HepG2 (cell line): ENCODE data around the gene KLB.

Experiments
- FOXA3 ChIP-seq: IDR thresholded peaks from 2 replicates; pipeline ENCODE4 v1.6.1; 2016; ENCODE audit warnings: missing genetic modification reagents, missing compliant biosample characterization
- NONO ChIP-seq, 2 experiments: fragments of 450-650 bp in 1 of 2; sonication (generic) in 1 of 2; formaldehyde crosslinking in 1 of 2; IDR thresholded peaks in 1 of 2; conservative IDR thresholded peaks in 1 of 2; 2 replicates each; pipeline versions ENCODE4 v1.6.1 to v1.8.0; 2017 to 2022; ENCODE audit warnings: mild to moderate bottlenecking in 1 of 2, missing genetic modification reagents in 1 of 2, moderate library complexity in 1 of 2
- SRSF4 ChIP-seq: fragments of 200-400 bp; formaldehyde crosslinking; IDR thresholded peaks from one replicate; pipeline ENCODE4 v1.6.1; 2018; ENCODE audit warnings: mild to moderate bottlenecking, low read depth, low read length, moderate library complexity; ENCODE audit not compliant: poor library complexity, severe bottlenecking
- TOPORS ChIP-seq: sonication (generic); formaldehyde crosslinking; IDR thresholded peaks from 2 replicates; pipeline ENCODE4 v1.8.0; 2023; ENCODE audit warnings: mild to moderate bottlenecking, missing genetic modification reagents
- ZNF607 ChIP-seq: sonication (generic); formaldehyde crosslinking; IDR thresholded peaks from 2 replicates; pipeline ENCODE4 v1.5.1; 2020; ENCODE audit warnings: missing genetic modification reagents, mild to moderate bottlenecking, borderline replicate concordance
- ZNF788 ChIP-seq: sonication (generic); formaldehyde crosslinking; IDR thresholded peaks from 2 replicates; pipeline ENCODE4 v1.5.0; 2020; ENCODE audit warnings: mild to moderate bottlenecking, missing genetic modification reagents, borderline replicate concordance
- TF ChIP-seq, protein P1 (sequence below): sonication (generic); formaldehyde crosslinking; IDR thresholded peaks from 2 replicates; pipeline ENCODE4 v1.5.0; 2020; ENCODE audit warnings: mild to moderate bottlenecking, missing genetic modification reagents, moderate library complexity
- TF ChIP-seq, protein P2 (sequence below), 2 experiments: IDR thresholded peaks; 2 replicates each; pipeline ENCODE4 v1.6.1; 2011 to 2012; ENCODE audit warnings: low read length in 2 of 2, borderline replicate concordance in 1 of 2, low read depth in 1 of 2, mild to moderate bottlenecking in 1 of 2, moderate library complexity in 1 of 2
- TF ChIP-seq, protein P3 (sequence below): sonication (generic); IDR thresholded peaks from 2 replicates; pipeline ENCODE4 v1.6.1; 2016; ENCODE audit warnings: low read depth, borderline replicate concordance
- TF ChIP-seq, protein P4 (sequence below): sonication (generic); formaldehyde crosslinking; IDR thresholded peaks from 2 replicates; pipeline ENCODE4 v1.4.0; 2020; ENCODE audit warnings: missing genetic modification reagents
- TF ChIP-seq, protein P5 (sequence below): sonication (generic); formaldehyde crosslinking; IDR thresholded peaks from 2 replicates; pipeline ENCODE4 v1.4.0; 2020; ENCODE audit warnings: missing genetic modification reagents
- TF ChIP-seq, protein P6 (sequence below): sonication (generic); formaldehyde crosslinking; IDR thresholded peaks from 2 replicates; pipeline ENCODE4 v1.5.1; 2020; ENCODE audit warnings: mild to moderate bottlenecking, moderate library complexity, missing genetic modification reagents

DNA sequence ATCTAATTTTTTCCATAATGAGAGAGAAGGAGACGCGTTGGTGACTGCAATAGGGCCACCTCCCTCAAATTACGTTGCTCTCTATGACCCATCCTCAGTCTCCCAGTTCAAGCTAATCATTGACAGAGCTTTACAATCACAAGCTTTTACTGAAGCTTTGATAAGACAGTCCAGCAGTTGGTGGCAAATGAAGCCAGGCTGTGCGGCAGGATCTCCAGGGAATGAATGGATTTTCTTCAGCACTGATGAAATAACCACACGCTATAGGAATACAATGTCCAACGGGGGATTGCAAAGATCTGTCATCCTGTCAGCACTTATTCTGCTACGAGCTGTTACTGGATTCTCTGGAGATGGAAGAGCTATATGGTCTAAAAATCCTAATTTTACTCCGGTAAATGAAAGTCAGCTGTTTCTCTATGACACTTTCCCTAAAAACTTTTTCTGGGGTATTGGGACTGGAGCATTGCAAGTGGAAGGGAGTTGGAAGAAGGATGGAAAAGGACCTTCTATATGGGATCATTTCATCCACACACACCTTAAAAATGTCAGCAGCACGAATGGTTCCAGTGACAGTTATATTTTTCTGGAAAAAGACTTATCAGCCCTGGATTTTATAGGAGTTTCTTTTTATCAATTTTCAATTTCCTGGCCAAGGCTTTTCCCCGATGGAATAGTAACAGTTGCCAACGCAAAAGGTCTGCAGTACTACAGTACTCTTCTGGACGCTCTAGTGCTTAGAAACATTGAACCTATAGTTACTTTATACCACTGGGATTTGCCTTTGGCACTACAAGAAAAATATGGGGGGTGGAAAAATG is at the start of gene KLB:
- TF ChIP-seq ZNF788 (CRISPR knock-in tag) (no peak; the same call in 1 of the 2 replicates), TOPORS (peak; percentile 60; the same call in 1 of the 2 replicates), FOXA3 (CRISPR knock-in tag) (peak; percentile 70), NONO (IDR thresholded peaks at IDR 0.05) (no peak), NONO (CRISPR knock-in tag; conservative IDR thresholded peaks at IDR 0.05) (no peak), SRSF4 (no peak), ZNF607 (CRISPR knock-in tag) (no peak)
- TF ChIP-seq, protein P1, sequence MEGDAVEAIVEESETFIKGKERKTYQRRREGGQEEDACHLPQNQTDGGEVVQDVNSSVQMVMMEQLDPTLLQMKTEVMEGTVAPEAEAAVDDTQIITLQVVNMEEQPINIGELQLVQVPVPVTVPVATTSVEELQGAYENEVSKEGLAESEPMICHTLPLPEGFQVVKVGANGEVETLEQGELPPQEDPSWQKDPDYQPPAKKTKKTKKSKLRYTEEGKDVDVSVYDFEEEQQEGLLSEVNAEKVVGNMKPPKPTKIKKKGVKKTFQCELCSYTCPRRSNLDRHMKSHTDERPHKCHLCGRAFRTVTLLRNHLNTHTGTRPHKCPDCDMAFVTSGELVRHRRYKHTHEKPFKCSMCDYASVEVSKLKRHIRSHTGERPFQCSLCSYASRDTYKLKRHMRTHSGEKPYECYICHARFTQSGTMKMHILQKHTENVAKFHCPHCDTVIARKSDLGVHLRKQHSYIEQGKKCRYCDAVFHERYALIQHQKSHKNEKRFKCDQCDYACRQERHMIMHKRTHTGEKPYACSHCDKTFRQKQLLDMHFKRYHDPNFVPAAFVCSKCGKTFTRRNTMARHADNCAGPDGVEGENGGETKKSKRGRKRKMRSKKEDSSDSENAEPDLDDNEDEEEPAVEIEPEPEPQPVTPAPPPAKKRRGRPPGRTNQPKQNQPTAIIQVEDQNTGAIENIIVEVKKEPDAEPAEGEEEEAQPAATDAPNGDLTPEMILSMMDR (CRISPR knock-in tag) = no peak
- TF ChIP-seq, protein P2, sequence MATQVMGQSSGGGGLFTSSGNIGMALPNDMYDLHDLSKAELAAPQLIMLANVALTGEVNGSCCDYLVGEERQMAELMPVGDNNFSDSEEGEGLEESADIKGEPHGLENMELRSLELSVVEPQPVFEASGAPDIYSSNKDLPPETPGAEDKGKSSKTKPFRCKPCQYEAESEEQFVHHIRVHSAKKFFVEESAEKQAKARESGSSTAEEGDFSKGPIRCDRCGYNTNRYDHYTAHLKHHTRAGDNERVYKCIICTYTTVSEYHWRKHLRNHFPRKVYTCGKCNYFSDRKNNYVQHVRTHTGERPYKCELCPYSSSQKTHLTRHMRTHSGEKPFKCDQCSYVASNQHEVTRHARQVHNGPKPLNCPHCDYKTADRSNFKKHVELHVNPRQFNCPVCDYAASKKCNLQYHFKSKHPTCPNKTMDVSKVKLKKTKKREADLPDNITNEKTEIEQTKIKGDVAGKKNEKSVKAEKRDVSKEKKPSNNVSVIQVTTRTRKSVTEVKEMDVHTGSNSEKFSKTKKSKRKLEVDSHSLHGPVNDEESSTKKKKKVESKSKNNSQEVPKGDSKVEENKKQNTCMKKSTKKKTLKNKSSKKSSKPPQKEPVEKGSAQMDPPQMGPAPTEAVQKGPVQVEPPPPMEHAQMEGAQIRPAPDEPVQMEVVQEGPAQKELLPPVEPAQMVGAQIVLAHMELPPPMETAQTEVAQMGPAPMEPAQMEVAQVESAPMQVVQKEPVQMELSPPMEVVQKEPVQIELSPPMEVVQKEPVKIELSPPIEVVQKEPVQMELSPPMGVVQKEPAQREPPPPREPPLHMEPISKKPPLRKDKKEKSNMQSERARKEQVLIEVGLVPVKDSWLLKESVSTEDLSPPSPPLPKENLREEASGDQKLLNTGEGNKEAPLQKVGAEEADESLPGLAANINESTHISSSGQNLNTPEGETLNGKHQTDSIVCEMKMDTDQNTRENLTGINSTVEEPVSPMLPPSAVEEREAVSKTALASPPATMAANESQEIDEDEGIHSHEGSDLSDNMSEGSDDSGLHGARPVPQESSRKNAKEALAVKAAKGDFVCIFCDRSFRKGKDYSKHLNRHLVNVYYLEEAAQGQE (IDR thresholded peaks at IDR 0.05; ENCODE audit: borderline replicate concordance in 1 of 2, low read depth in 1 of 2, low read length in 2 of 2) = peak in 1 of 2 experiments; percentile 84; a peak in 2 of 4 replicates
- TF ChIP-seq, protein P3, sequence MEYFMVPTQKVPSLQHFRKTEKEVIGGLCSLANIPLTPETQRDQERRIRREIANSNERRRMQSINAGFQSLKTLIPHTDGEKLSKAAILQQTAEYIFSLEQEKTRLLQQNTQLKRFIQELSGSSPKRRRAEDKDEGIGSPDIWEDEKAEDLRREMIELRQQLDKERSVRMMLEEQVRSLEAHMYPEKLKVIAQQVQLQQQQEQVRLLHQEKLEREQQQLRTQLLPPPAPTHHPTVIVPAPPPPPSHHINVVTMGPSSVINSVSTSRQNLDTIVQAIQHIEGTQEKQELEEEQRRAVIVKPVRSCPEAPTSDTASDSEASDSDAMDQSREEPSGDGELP = peak; percentile 41; the same call in 1 of the 2 replicates
- TF ChIP-seq, protein P4, sequence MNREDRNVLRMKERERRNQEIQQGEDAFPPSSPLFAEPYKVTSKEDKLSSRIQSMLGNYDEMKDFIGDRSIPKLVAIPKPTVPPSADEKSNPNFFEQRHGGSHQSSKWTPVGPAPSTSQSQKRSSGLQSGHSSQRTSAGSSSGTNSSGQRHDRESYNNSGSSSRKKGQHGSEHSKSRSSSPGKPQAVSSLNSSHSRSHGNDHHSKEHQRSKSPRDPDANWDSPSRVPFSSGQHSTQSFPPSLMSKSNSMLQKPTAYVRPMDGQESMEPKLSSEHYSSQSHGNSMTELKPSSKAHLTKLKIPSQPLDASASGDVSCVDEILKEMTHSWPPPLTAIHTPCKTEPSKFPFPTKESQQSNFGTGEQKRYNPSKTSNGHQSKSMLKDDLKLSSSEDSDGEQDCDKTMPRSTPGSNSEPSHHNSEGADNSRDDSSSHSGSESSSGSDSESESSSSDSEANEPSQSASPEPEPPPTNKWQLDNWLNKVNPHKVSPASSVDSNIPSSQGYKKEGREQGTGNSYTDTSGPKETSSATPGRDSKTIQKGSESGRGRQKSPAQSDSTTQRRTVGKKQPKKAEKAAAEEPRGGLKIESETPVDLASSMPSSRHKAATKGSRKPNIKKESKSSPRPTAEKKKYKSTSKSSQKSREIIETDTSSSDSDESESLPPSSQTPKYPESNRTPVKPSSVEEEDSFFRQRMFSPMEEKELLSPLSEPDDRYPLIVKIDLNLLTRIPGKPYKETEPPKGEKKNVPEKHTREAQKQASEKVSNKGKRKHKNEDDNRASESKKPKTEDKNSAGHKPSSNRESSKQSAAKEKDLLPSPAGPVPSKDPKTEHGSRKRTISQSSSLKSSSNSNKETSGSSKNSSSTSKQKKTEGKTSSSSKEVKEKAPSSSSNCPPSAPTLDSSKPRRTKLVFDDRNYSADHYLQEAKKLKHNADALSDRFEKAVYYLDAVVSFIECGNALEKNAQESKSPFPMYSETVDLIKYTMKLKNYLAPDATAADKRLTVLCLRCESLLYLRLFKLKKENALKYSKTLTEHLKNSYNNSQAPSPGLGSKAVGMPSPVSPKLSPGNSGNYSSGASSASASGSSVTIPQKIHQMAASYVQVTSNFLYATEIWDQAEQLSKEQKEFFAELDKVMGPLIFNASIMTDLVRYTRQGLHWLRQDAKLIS (CRISPR knock-in tag) = peak; percentile 74; the same call in 1 of the 2 replicates
- TF ChIP-seq, protein P5, sequence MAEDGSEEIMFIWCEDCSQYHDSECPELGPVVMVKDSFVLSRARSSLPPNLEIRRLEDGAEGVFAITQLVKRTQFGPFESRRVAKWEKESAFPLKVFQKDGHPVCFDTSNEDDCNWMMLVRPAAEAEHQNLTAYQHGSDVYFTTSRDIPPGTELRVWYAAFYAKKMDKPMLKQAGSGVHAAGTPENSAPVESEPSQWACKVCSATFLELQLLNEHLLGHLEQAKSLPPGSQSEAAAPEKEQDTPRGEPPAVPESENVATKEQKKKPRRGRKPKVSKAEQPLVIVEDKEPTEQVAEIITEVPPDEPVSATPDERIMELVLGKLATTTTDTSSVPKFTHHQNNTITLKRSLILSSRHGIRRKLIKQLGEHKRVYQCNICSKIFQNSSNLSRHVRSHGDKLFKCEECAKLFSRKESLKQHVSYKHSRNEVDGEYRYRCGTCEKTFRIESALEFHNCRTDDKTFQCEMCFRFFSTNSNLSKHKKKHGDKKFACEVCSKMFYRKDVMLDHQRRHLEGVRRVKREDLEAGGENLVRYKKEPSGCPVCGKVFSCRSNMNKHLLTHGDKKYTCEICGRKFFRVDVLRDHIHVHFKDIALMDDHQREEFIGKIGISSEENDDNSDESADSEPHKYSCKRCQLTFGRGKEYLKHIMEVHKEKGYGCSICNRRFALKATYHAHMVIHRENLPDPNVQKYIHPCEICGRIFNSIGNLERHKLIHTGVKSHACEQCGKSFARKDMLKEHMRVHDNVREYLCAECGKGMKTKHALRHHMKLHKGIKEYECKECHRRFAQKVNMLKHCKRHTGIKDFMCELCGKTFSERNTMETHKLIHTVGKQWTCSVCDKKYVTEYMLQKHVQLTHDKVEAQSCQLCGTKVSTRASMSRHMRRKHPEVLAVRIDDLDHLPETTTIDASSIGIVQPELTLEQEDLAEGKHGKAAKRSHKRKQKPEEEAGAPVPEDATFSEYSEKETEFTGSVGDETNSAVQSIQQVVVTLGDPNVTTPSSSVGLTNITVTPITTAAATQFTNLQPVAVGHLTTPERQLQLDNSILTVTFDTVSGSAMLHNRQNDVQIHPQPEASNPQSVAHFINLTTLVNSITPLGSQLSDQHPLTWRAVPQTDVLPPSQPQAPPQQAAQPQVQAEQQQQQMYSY (CRISPR knock-in tag) = peak; percentile 40; the same call in 1 of the 2 replicates
- TF ChIP-seq, protein P6, sequence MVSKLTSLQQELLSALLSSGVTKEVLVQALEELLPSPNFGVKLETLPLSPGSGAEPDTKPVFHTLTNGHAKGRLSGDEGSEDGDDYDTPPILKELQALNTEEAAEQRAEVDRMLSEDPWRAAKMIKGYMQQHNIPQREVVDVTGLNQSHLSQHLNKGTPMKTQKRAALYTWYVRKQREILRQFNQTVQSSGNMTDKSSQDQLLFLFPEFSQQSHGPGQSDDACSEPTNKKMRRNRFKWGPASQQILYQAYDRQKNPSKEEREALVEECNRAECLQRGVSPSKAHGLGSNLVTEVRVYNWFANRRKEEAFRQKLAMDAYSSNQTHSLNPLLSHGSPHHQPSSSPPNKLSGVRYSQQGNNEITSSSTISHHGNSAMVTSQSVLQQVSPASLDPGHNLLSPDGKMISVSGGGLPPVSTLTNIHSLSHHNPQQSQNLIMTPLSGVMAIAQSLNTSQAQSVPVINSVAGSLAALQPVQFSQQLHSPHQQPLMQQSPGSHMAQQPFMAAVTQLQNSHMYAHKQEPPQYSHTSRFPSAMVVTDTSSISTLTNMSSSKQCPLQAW (CRISPR knock-in tag) = peak; percentile 100
